NB4 (cell line): ENCODE results near the gene ATP8B3.

Experiments
- DNase-seq: peaks from one replicate; pipeline ENCODE4 v3.0.0; 2010; ENCODE audit warnings: low read depth
- H3K4me3 ChIP-seq: one replicate; pipeline ENCODE4 v1.5.1; 2011; ENCODE audit warnings: mild to moderate bottlenecking, low read depth, low read length, moderate library complexity
- CTCF ChIP-seq: IDR thresholded peaks from one replicate; pipeline ENCODE4 v1.5.1; 2012; ENCODE audit warnings: low read depth, low read length
- MYC ChIP-seq: IDR thresholded peaks from 2 replicates; pipeline ENCODE4 v1.6.1; 2011; ENCODE audit warnings: low read depth, low read length
- POLR2A ChIP-seq: IDR thresholded peaks from 2 replicates; pipeline ENCODE4 v1.6.1; 2011; ENCODE audit warnings: mild to moderate bottlenecking; ENCODE audit not compliant: insufficient read length; ENCODE audit errors: extremely low read depth
- TF ChIP-seq, protein P1 (sequence below): IDR thresholded peaks from 2 replicates; pipeline ENCODE4 v1.6.1; 2011; ENCODE audit warnings: low read depth, low read length

Gene ATP8B3

GRCh38 chr19:1739960-1740629, 72.0 kb downstream of the ATP8B3 start:
- no peak for TF ChIP-seq POLR2A
- TF ChIP-seq, protein P1, sequence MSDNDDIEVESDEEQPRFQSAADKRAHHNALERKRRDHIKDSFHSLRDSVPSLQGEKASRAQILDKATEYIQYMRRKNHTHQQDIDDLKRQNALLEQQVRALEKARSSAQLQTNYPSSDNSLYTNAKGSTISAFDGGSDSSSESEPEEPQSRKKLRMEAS: no peak
- TF ChIP-seq MYC: no peak
- DNase-seq: no peak
- no peak overlapping the region for H3K4me3 ChIP-seq

DNA sequence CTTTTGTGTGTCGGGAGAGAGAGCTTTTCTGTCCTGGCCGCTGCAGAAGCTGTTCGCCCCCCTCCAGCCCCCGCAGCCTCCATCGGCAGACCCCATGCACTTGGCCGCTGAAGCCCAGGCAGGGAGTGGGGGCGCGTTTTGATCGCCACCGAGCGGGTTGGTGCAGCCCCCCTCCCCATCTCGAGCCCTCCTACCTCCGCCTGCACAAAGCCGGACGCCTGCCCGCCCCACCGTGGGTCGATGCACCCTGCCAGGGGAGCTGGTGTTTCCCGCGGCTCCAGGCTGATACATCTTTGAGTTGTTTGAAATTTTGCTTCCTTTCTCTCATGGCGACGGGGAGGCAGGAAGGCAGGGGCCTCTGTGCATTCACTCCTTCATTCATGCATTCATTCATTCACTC, 75.1 kb downstream of the ATP8B3 start:
- TF ChIP-seq CTCF: no peak
- TF ChIP-seq, protein P1: no peak
- no peak for TF ChIP-seq MYC
- TF ChIP-seq POLR2A: no peak
- H3K4me3 ChIP-seq: no peak overlapping the region
- no peak for DNase-seq

DNA sequence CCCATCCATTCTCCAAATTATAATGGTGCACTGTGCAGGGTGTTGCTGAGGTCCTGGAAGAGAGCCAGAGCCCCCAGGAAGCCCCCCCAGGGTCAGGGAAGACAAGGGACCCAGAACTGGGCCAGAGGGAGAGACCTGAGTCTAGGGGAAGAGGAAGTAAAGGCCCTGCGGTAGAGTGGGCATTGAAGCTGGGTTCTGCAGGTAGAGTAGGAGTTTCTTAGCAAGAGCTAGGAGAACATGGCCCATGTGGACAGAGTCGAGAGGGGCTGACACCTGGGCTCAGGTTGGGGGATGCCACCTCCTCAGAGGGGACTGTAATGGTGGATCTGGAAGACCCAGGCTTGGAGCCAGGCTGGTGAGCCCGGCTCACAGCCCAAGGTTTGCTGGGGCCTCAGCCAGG, 75.8 kb downstream of the ATP8B3 start:
- no peak overlapping the region for H3K4me3 ChIP-seq
- TF ChIP-seq MYC (no peak), CTCF (no peak)
- no peak for DNase-seq

DNA sequence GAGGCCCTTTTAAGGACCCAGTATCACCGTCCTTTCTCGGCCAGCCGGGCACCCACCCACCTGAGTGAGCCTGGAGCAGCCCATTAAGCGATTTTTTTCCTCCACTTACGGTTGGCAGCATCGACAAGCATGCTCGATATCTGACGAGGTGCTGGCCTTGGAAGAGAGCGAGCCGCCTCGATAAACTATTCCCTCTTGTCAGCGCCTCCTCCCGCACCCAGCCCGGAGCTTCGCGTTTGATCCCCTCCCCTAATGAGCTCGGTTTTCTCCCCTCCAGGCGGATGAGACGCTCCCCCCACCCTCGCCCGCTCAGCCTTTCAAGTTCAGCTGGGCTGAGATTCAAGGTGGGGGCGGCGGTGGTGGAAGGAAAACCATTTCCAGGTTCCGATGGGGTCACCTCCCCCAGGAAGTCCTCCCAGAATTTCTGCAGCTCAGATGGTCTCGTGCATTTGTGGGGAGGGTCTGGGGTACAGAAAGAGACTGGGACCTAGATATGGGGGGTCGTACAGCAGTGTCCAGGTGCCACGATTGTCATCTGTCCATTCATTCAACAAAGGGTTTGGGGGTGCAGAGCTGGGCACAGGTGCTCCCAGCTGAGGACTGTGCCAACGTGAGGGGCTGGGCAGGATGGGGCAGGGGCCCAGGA, 77.6 kb downstream of the ATP8B3 start:
- DNase-seq: no peak
- TF ChIP-seq MYC (no peak), CTCF (no peak), POLR2A (no peak)
- TF ChIP-seq, protein P1: no peak
- no peak overlapping the region for H3K4me3 ChIP-seq
